ENCODE measurements around the gene SGPP2. TPM values are rescaled to one million over a fixed set of nuclear protein-coding genes. Genes with fewer than 3 reads are reported as not detected.
A peak's percentile ranks its signal among the peaks of the same experiment; 100 is the strongest.
"Not testable (repeated sequence)": the region's sequence is repeated elsewhere in the genome, so short reads cannot be mapped to it uniquely, and the experiment has no call there.

The SGPP2 gene
- polyA plus RNA-seq, 6 donors from 2014 or later, result 0.15 to 0.17 TPM; not detected in 4

DNA sequence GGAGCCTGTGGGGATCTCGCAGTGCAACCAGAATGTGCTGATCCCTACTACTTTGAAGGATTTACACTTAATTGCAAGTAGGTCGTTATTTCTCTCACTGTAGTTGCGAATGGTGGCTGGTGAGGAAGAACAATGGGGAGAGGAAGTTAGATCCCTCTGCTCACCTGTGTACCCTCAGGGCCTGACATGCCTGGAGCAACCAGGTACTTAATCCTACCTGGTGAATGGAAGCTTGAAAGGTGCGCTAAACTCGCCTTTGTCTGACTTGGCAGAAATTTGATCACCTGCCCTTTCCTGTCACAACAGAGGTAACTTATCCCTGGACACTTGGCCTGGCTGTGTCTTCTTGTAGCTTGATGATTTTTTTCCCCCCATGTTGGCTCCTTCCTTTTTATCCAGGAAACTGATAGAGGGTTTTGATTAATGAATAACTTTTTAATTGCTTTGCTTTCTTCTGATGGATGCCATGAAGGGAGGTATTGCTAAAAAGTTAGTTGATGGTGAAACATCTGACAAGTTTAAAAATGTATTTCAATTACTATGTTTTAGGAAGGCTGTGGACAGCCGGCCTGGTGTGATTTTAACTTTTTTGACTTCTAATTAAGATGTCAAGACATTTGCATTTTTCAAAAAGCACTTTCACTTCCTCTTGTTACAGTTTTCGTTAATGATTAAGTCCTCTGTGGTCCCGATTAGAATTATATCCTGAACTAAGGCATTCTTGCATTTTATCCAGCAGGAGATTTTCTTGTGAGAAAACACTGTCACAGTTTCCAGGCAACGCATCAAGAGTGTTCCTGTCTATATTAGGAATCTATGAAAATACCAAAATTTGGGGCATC lies 9.2 kb downstream of the SGPP2 start:
- peaks cover 0 to 7% (median 0%) of the 10 kb centered on the region in 7 donors for H3K9me3 Mint-ChIP-seq
- ATAC-seq (ENCODE audit: low read depth in 2 of 2) (peak in 1 of 2 donors; percentile 28), DNase-seq (no peak)
- peaks cover 0 to 10% (median 0%) of the 10 kb centered on the region in 3 donors for H3K4me1 Mint-ChIP-seq
- no peak overlapping the region for H3K27ac Mint-ChIP-seq
- peak overlapping the region in 1 of 8 donors; percentile 12 for H3K4me3 Mint-ChIP-seq
- peaks cover 0 to 21% (median 6%) of the 10 kb centered on the region in 3 donors for H3K27me3 Mint-ChIP-seq
- no peaks in the 10 kb centered on the region for H3K36me3 Mint-ChIP-seq

DNA sequence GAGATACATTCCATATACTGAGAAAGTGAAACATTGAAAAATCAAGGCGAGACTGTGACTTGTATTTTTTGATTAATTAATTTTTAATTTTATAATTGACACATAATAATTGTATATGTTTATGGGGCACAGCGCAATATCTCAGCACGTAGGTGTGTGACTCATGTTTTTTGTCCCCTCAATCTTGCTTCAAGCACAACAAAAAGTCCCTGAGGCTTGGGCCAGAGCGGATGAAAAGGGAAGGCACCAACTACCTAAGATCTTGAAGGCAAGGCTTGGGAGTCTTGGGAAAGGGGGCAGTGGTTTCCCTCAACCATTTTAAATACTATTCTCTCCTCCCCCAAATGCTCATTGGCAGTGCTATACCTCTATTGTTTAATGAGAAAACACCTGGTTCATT lies 9.9 kb downstream of the SGPP2 start:
- Mint-ChIP-seq H3K4me1 (peaks cover 0 to 10% (median 0%) of the 10 kb centered on the region in 3 donors), H3K9me3 (peaks cover 0 to 7% (median 0%) of the 10 kb centered on the region in 7 donors), H3K4me3 (peak overlapping the region in 1 of 8 donors; percentile 12), H3K27me3 (peaks cover 0 to 18% (median 6%) of the 10 kb centered on the region in 3 donors), H3K36me3 (no peaks in the 10 kb centered on the region), H3K27ac (no peak overlapping the region)
- DNase-seq (no peak), ATAC-seq (ENCODE audit: low read depth in 2 of 2) (no peak)

DNA sequence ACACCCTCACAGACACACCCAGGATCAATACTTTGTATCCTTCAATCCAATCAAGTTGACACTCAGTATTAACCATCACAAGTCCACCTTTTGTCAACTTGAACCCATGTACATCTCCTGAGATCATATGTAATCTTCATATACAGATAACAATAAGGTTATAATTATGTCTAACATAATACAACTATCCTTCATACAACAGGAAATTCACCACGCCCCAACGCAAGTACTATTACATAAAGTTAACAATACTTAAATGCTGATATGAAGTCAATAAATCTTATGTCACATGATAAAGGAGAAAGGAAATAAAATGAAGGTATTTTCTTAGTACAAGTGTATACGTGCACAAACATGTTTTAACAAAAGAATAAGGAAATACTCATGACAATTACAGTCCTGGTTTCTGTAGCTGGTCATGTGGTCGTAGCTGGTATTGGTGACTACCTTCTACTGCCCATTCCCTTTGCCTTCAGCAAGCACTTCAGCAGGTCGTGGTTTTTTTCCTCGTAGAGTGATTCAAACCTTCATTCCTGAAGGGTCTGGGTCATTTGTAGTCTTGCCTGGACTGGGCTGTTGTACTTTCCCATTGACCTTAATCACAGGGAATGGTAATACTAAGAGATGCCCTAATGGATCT lies 11.2 kb downstream of the SGPP2 start:
- DNase-seq; H3K27ac Mint-ChIP-seq; H3K27me3 Mint-ChIP-seq; H3K4me1 Mint-ChIP-seq; H3K36me3 Mint-ChIP-seq; ATAC-seq (ENCODE audit: low read depth in 2 of 2); H3K9me3 Mint-ChIP-seq; H3K4me3 Mint-ChIP-seq: not testable (repeated sequence)

DNA sequence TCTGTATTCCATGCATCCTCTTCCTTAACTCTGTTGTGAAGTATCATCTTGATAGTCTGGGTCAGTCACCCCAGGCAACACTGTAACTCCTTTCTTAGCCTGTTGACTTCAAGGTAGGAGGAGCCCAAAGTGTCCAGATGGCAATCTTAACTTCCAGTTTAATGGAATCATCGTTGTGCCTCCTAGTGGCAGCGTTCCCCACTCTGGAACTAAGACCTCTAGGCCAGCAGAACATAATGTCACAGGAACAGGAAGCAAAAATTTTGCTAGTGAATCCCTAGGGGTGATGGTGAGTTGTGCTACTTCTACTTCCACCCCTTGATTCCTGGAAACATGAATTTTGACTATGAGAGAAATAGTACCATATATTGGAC lies 11.7 kb downstream of the SGPP2 start:
- Mint-ChIP-seq H3K36me3 (no peaks in the 10 kb centered on the region), H3K4me3 (no peak overlapping the region), H3K9me3 (peaks cover 0 to 4% (median 0%) of the 10 kb centered on the region in 7 donors), H3K27ac (no peak overlapping the region), H3K27me3 (peaks cover 0 to 8% (median 6%) of the 10 kb centered on the region in 3 donors), H3K4me1 (peaks cover 0 to 10% (median 0%) of the 10 kb centered on the region in 3 donors)
- DNase-seq (no peak), ATAC-seq (ENCODE audit: low read depth in 2 of 2) (no peak)

DNA sequence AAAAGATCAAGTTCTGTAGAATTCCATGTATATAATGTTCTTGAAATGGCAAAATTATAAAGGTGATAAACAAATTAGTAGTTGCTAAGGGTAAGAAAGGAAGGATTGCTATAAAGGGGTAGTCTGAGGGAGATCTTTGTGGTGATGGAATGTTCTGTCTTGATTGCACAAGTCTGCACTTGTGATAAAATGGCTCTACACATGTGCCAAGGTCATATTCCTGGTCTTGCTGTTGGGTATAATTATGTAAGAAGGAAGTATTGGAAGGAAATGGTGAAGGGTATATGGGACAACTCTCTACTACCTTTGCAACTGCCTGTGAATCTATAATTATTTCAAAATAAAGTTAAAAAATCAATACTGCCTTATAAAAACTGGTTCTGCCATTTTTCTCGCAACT lies 15.3 kb downstream of the SGPP2 start:
- Mint-ChIP-seq H3K4me3 (no peak overlapping the region), H3K9me3 (peaks cover 0 to 5% (median 0%) of the 10 kb centered on the region in 7 donors), H3K4me1 (no peaks in the 10 kb centered on the region), H3K27me3 (peaks cover 0 to 13% (median 4%) of the 10 kb centered on the region in 3 donors), H3K36me3 (no peaks in the 10 kb centered on the region), H3K27ac (peak overlapping the region in 1 of 6 donors; percentile 4)
- DNase-seq (no peak), ATAC-seq (ENCODE audit: low read depth in 2 of 2) (no peak)

DNA sequence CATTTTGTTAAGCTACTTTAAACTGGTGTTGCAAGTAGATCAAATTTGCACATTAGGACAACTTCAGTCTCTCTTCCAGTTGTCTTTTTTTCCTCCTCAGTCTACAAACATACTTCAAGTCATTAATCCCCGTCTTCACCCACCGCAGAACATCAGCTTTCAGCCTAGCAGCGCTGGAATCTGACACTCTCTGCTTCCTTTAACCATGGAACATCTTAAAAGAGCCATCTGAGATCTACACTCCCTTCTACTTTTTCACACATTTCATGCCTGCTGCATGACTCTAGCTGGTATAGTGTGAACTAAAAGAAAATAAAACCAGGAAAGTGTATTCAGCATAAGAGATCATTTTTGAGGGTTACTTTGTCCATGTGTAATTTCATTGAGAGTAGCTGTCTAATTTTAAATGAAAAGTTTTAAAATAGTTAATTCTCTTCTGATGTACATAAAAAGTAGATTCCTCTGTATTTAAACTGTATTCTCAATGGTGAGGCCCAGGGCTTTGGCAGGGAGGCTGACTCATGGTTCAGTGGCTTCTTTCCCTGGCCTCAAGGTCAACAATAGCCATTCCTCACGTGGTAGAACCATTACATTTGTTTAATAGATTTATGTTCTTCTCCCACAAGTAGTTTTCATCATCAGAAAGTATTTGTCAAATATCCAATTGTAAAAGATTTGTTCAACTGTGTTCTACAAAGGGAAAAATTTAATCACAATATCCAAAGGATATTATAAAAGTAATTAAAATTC lies 16.5 kb downstream of the SGPP2 start:
- no peak overlapping the region for H3K27ac Mint-ChIP-seq
- ATAC-seq (ENCODE audit: low read depth in 2 of 2) (no peak), DNase-seq (no peak)
- no peak overlapping the region for H3K4me3 Mint-ChIP-seq
- peaks cover 0 to 5% (median 1%) of the 10 kb centered on the region in 7 donors for H3K9me3 Mint-ChIP-seq
- H3K4me1 Mint-ChIP-seq, result no peaks in the 10 kb centered on the region
- H3K36me3 Mint-ChIP-seq, result no peaks in the 10 kb centered on the region
- peaks cover 0 to 15% (median 4%) of the 10 kb centered on the region in 3 donors for H3K27me3 Mint-ChIP-seq

DNA sequence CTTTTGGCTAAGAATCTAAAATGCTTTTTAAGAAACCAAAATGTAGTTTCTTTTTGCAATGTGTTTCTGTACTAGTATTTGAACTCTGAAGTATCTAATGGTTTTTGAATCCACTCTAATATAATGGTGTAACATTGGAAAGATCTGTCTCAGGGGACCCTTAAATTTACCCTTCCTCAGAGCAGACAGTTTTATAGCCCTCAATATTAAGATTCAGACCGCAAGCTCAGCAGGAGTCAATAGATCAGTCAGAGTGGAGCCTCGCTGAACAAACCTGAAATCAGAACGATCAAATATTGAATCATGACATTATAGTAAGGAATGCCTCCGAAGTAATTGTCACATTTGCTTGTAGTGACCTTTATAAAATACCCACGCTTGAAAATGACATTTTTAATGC lies 18.3 kb downstream of the SGPP2 start:
- H3K9me3 Mint-ChIP-seq, result peaks cover 0 to 7% (median 3%) of the 10 kb centered on the region in 7 donors
- H3K27ac Mint-ChIP-seq, result no peak overlapping the region
- no peaks in the 10 kb centered on the region for H3K36me3 Mint-ChIP-seq
- DNase-seq, result no peak
- H3K4me3 Mint-ChIP-seq, result no peak overlapping the region
- ATAC-seq (ENCODE audit: low read depth in 2 of 2), result no peak
- H3K4me1 Mint-ChIP-seq, result no peaks in the 10 kb centered on the region
- H3K27me3 Mint-ChIP-seq, result peaks cover 0 to 12% (median 4%) of the 10 kb centered on the region in 3 donors

DNA sequence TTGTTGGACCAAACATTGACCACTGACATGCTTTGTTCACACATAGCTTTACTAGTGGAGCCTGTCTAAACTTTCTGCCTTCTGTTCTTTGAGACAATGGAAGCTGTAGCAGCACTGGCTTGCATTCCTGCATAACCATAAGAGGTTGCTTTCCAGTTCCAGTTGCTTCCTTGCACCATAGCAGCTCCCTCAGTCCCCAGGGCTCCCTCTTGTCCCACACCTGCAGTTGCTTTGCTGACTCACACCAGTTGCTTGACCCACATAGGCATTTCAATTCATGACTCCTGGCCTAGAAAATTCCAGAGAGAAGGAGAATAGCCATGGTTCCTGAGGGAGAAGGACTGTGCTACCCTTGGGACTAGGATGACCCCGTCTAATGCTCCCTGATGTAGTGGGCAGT lies 20.9 kb downstream of the SGPP2 start:
- H3K36me3 Mint-ChIP-seq, result no peaks in the 10 kb centered on the region
- no peak overlapping the region for H3K4me3 Mint-ChIP-seq
- no peak overlapping the region for H3K27ac Mint-ChIP-seq
- H3K27me3 Mint-ChIP-seq, result peaks cover under 1 to 15% (median 9%) of the 10 kb centered on the region in 3 donors
- H3K9me3 Mint-ChIP-seq, result peaks cover 0 to 7% (median 5%) of the 10 kb centered on the region in 7 donors
- H3K4me1 Mint-ChIP-seq, result no peaks in the 10 kb centered on the region
- DNase-seq (no peak), ATAC-seq (ENCODE audit: low read depth in 2 of 2) (no peak)

DNA sequence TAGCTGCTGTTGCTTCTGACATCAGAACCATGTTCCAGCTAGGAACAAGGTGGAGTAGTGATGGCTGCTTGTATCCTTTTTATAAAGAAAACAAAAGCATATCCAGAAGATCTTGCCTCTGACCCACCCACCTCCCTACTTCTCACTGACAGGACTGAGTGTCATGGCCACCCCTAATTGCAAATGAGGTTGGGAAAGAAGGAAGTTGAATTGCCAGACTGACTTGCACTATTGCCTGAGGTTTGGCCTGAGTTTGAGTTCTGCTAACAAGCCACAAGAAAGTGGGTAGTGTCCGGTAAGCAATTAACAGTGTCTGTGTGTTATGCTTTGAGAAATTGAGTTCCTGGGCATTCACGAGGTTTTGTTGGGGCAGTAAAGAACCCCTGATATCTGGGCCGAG lies 22.8 kb downstream of the SGPP2 start:
- ATAC-seq (ENCODE audit: low read depth in 2 of 2) (no peak), DNase-seq (no peak)
- H3K4me1 Mint-ChIP-seq, result no peaks in the 10 kb centered on the region
- no peaks in the 10 kb centered on the region for H3K36me3 Mint-ChIP-seq
- H3K27me3 Mint-ChIP-seq, result peaks cover 5 to 17% (median 13%) of the 10 kb centered on the region in 3 donors
- H3K9me3 Mint-ChIP-seq, result peaks cover 0 to 7% (median 5%) of the 10 kb centered on the region in 7 donors
- no peak overlapping the region for H3K27ac Mint-ChIP-seq
- H3K4me3 Mint-ChIP-seq, result no peak overlapping the region

DNA sequence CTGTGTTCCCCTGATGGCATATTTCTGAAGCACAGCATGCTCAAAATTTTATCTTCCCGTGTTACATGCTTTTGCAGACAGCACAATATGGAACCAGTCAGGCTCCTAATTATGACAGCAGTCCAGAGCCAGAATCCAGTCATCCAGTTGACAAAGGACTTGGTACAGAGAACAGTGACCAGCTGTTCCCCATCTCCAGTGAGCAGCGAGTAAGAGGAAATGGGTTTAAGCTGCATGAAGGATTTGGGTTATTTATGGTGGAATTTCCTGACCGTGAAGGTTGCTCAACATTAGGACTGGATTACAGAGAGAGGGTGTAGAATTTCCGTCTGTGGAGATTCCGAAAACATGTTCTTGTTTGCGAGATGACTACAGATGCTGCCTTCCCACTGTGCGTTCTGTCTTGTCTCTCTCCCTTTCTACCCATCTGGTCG lies 24.4 kb downstream of the SGPP2 start:
- H3K36me3 Mint-ChIP-seq, result no peaks in the 10 kb centered on the region
- DNase-seq, result no peak
- no peaks in the 10 kb centered on the region for H3K4me1 Mint-ChIP-seq
- H3K4me3 Mint-ChIP-seq, result no peak overlapping the region
- ATAC-seq (ENCODE audit: low read depth in 2 of 2), result no peak
- peaks cover 0 to 7% (median 2%) of the 10 kb centered on the region in 7 donors for H3K9me3 Mint-ChIP-seq
- H3K27ac Mint-ChIP-seq, result no peak overlapping the region
- H3K27me3 Mint-ChIP-seq, result peaks cover 5 to 19% (median 13%) of the 10 kb centered on the region in 3 donors

DNA sequence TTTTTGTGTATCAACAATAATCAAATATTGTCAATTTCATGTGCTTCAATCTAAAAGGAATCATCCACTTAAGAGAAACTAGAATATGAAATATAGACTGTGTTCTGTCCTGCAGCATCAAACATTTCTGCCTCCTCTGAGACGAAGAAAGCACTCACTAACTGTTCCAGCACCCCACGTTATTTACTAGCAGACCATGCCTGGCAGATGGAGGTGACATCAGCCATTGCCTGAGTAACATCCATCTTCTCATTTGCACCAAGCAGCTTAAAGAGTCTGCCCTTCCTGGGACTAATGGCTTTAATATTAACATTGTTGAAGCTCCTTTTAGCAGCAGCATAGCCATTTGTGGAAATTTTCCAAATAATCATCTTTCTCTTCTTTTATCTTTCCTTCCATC lies 25.7 kb downstream of the SGPP2 start:
- ATAC-seq (ENCODE audit: low read depth in 2 of 2), result no peak
- peaks cover 0 to 7% (median 2%) of the 10 kb centered on the region in 7 donors for H3K9me3 Mint-ChIP-seq
- no peak overlapping the region for H3K27ac Mint-ChIP-seq

DNA sequence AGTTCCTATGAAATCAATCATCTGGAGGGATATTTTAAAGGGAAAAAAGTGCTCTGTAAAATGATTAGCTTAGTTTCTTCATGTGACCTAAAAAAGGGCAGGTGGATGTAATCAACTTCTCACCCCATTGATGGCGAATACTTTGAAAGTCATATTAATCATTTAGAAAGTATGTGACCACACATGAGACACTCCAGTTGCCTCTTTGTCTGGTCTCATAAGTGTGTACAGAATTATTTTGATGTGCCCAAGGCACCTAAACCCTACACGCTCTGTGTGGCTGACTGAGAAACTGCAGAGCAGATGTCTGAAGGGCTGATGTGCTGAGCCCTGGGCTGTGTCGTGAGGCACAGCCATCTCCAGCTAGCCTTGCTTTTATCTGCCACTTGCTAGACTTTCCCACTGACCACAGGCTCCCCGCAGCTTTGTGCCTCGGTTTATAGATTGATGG lies 26.9 kb downstream of the SGPP2 start:
- Mint-ChIP-seq H3K27ac (no peak overlapping the region), H3K4me3 (no peak overlapping the region), H3K36me3 (no peaks in the 10 kb centered on the region), H3K27me3 (peaks cover 5 to 19% (median 6%) of the 10 kb centered on the region in 3 donors), H3K9me3 (peaks cover 0 to 5% (median under 1%) of the 10 kb centered on the region in 7 donors), H3K4me1 (no peaks in the 10 kb centered on the region)
- ATAC-seq (ENCODE audit: low read depth in 2 of 2) (no peak), DNase-seq (no peak)

More for the DNA sequence above, 25.7 kb downstream of the SGPP2 start:
- Mint-ChIP-seq H3K4me3 (no peak overlapping the region), H3K27me3 (peaks cover 5 to 19% (median 13%) of the 10 kb centered on the region in 3 donors), H3K4me1 (no peaks in the 10 kb centered on the region), H3K36me3 (no peaks in the 10 kb centered on the region)
- no peak for DNase-seq

DNA sequence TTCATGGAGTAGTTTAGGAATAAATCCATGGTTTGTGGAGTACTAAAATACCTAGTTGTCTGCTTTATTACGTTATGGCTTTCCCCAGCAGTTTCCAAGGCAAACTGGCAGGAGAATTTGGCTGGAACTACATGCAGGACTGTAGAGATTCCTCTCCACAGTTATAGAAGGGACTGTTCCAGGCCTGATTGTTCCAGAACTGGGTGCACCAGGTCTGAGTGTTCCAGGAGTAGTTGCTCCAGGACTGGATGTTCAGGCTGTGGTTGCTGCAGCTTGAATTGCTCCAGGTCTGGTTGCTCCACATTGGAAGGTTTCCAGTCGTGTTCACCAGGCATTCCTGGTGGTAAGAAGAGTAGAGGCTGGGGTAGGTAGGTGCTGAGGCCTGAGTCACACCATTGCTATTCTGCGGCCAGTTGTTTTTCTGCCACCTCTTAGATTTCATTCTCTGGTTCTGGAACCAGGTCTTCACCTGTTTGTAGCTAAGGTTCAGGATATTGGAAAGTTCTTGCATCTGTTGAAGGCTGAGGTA lies 28.1 kb downstream of the SGPP2 start:
- H3K4me3 Mint-ChIP-seq, result no peak overlapping the region
- no peaks in the 10 kb centered on the region for H3K4me1 Mint-ChIP-seq
- H3K36me3 Mint-ChIP-seq, result no peaks in the 10 kb centered on the region
- H3K27me3 Mint-ChIP-seq, result peaks cover 5 to 19% (median 6%) of the 10 kb centered on the region in 3 donors
- DNase-seq (no peak), ATAC-seq (ENCODE audit: low read depth in 2 of 2) (no peak)
- H3K9me3 Mint-ChIP-seq, result peaks cover 0 to 5% (median 0%) of the 10 kb centered on the region in 7 donors
- no peak overlapping the region for H3K27ac Mint-ChIP-seq
